GM21717 (cell line): ENCODE results near the gene PARN.

ENCODE experiments used
- ATAC-seq: cut with Tn5 transposase; IDR thresholded peaks from one replicate; pipeline ENCODE4 v1.9.1; 2021; ENCODE audit warnings: mild to moderate bottlenecking, moderate library complexity; ENCODE audit not compliant: unreplicated experiment

Gene PARN

GRCh38 chr16:14475370-14476139, 154.5 kb downstream of the PARN start:
- ATAC-seq, result no peak

GRCh38 chr16:14473488-14473887, 156.6 kb downstream of the PARN start:
- ATAC-seq, result no peak

- ATAC-seq, result no peak
These were observed 157.7 kb downstream of the PARN start for GRCh38 chr16:14472357-14472756.

- no peak for ATAC-seq
These were observed 159.3 kb downstream of the PARN start for GRCh38 chr16:14470788-14471187.

- no peak for ATAC-seq
These were observed 164.3 kb downstream of the PARN start for GRCh38 chr16:14465799-14466198.

- ATAC-seq, result no peak
These were observed 165.3 kb downstream of the PARN start for GRCh38 chr16:14464796-14465195.

GRCh38 chr16:14464192-14464591, 165.9 kb downstream of the PARN start:
- ATAC-seq, result no peak

GRCh38 chr16:14462811-14463210, 167.2 kb downstream of the PARN start:
- ATAC-seq, result no peak

GRCh38 chr16:14460726-14461125, 169.3 kb downstream of the PARN start:
- no peak for ATAC-seq

- ATAC-seq, result no peak
These were observed 171.5 kb downstream of the PARN start for GRCh38 chr16:14458576-14458975.

- no peak for ATAC-seq
These were observed 173.1 kb downstream of the PARN start for GRCh38 chr16:14456793-14457481.

- no peak for ATAC-seq
These were observed 174.5 kb downstream of the PARN start for GRCh38 chr16:14455573-14455972.

- ATAC-seq, result no peak
These were observed 175.7 kb downstream of the PARN start for GRCh38 chr16:14454391-14454790.

GRCh38 chr16:14452066-14452465, 178.0 kb downstream of the PARN start:
- ATAC-seq, result no peak

GRCh38 chr16:14450846-14451245, 179.2 kb downstream of the PARN start:
- ATAC-seq, result no peak

GRCh38 chr16:14449790-14450480, 180.1 kb downstream of the PARN start:
- no peak for ATAC-seq

- ATAC-seq, result no peak
These were observed 180.7 kb downstream of the PARN start for GRCh38 chr16:14449334-14449733.

- ATAC-seq, result no peak
These were observed 181.2 kb downstream of the PARN start for GRCh38 chr16:14448879-14449278.

- ATAC-seq, result no peak
These were observed 182.3 kb downstream of the PARN start for GRCh38 chr16:14447783-14448182.

- no peak for ATAC-seq
These were observed 183.3 kb downstream of the PARN start for GRCh38 chr16:14446796-14447195.

- ATAC-seq, result no peak
These were observed 183.9 kb downstream of the PARN start for GRCh38 chr16:14445937-14446715.
